Femur (tissue), 1 donor: ENCODE measurements around the gene SLC41A3.

Experiments
- DNase-seq: peaks from one replicate; pipeline ENCODE4 v3.0.0-alpha.2; 2017

The SLC41A3 gene

DNA sequence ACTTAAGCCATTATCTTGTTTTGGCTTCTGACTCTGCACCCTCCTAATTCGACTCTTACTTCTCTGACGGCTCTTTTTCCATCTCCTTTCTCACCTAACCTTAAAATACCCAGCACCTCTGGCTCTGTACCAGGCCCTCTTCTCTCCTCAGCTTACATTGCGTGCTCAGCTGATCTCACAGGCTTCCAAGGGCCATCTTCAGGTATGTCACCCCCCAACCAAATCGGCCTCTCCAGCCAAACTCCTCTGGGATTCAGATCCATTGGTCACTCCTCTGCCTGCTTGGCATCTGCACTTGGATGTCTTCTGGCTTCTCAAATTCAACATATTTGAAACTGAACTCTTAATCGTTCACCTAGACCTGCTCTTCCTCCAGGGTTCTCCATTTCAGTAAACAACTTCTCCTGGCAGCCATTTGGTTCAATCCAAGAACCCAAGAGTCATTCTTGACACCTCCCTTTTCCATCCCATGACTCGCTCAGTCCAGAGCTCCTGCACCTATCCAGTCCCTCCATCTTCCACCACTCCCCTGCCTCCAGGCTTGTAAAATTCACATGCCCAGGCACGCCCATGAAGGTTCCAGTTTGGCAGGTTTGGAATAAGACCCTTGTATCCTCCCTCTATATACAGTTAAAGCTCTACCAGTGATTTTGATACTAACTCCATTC, 35.2 kb upstream of the SLC41A3 start:
- no peak for DNase-seq

DNA sequence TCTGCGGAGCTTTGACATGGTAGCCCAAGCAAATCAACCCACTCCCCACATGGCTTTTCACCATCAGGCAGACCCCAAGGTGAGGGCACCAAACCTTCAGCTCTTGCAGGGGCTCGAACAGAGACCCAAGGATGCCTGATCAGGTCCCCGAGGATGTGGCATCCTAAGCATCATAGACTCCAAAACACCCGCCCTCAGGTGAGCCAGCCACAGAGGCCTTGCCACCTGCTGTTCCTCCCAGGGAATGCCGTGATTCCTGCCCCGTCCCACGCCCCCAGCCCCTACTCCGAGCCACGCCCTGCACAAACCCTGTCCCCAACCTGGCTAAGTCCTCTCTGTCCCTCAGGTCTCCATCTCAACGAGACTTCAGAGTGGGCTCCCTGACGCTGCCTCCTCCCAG, 34.7 kb upstream of the SLC41A3 start:
- DNase-seq, result peak; percentile 11

DNA sequence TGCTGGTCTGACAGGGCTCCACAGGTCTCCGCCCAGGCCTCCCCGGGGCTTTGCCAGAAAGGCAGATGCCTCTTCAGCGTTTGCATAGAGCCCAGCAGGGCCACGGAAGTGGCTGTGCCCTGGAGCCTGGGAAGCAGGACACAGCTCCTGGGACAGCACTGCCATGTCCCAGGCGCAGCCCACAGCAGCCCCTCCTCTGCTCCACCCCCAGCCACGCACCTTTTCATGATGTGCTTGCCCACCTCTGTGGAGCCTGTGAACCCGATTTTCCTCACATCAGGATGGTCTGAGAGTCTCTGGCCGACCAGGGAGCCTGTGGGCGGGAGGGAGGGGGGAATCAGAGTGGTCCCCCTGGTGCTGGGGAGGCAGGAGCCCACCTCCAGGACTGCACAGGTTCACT, 33.9 kb upstream of the SLC41A3 start:
- peak; percentile 9 for DNase-seq

DNA sequence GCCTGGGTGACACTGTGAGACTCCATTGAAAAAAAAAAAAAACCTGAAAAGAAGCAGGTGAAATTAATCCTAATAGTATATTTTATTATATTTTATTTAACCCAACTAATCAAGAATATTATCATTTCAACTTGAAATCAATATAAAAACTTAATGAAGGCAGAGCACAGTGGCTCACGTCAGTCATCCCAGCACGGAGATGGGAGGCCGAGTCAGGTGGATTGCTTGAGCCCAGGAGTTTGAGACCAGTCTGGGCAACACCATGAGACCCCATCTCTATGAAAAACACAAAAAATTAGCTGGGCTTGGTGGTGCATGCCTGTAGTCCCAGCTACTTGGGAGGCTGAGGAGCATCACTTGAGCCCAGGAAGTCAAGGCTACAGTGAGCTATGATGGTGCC, 33.3 kb upstream of the SLC41A3 start:
- no peak for DNase-seq

DNA sequence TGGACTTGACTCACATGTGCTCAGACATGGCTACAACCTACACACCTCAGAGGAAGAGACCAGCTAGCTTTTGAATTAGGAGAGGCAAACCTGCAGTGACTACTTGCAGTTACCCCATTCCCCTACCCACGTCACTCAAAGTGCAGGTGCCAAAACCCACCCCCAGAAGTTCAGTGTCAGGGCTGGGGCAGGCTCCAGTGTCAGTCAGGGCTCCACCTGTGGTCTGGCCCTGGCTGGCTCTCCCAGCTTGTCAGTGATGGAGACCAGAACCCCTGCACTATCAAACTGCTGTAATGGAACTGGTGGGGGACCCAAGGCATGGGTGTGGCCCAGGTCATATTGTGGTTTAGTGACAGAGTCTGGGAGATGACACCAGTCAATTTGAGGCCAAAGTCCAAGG, 32.6 kb upstream of the SLC41A3 start:
- DNase-seq, result peak; percentile 14

DNA sequence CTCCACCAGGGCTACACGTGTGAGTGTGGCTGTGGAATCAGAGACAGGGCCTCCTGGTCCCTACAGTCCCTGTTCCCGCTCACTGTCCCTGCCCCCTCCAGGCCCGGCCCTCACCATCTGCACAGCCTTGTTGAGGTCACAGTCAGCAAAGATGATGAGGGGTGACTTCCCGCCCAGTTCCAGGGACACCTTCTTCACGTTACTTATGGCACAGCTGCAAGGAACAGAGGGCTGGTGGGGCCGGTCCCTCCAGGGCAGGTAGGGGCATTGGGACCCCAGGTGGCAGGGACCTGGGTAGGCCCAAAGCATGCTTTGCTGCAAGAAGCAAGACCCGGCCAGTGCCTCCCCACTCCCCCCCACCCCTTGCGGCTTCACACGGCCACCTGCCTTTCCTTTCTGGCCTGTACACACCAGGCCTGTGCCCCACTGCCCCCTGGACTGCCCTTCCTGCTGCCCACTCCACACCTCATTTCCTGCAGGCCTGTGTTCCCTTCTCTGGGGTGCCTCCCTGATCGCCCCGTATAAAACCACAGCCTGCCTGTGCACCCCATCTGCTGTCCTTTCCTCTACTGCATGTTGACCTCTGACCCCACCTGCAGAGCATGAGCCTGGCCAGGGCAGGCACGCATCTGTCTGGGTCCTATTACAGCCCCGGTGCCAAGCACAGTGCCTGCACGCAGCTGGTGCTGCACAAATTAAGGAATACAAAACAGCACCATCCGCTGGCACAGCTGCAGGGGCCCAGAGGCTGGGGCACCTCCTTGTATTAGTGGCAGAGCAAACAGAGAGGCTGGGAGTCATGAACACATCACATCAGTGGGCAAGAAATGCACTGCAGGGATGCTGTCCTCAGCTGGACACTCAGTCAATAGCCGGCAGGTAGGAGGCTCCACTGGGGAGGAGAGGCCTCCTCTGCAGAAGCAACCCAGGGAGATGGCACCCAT, 30.8 kb upstream of the SLC41A3 start:
- DNase-seq, result peak; percentile 7

DNA sequence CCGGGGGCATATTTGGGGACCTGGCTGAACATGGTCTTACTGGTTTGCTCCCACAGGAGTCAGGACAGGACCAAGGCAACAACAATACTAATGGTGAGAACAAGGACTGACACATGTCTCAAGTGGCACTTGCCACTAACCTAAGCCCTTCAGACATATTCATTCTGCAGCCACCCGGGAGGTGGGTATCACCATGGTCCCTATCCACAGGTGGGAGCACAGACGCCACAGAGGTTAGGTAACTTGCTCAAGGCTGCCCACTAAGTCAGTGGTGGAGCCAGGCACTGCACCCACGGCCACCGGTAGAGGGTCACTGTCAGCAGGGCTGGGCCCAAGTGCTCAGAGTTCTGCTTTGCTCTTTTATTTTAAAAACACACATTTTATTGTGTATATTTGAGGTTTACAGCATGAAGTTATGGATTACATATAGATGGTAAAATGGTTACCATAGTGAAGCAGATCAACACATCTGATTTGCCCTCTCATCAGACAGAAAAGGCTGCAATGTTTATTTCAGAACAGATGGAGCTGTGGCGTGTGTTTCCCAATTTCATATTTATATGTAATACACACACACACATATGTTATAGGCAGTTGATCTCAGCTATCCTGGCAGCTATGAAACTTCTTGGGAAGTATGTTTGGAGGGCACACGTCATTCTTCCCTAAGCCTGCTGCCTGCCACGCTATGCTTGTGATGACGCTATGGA, 30.0 kb upstream of the SLC41A3 start:
- peak; percentile 12 for DNase-seq

DNA sequence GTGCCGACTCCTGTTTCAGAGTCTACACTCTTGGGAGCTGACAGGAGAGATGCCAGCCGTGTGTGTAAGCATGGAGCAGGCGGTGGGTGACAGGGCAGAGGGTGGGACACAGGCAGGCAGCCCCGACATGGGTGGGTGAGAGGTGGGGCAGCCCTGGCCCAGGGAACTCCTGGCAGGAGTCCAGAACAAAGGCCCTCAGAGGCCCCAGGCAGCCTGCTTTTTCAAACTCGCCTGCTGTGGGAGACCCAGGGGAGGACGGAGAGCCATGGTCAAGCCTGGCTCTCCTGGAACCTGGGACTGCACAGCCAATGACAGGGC, 29.3 kb upstream of the SLC41A3 start:
- peak; percentile 13 for DNase-seq

DNA sequence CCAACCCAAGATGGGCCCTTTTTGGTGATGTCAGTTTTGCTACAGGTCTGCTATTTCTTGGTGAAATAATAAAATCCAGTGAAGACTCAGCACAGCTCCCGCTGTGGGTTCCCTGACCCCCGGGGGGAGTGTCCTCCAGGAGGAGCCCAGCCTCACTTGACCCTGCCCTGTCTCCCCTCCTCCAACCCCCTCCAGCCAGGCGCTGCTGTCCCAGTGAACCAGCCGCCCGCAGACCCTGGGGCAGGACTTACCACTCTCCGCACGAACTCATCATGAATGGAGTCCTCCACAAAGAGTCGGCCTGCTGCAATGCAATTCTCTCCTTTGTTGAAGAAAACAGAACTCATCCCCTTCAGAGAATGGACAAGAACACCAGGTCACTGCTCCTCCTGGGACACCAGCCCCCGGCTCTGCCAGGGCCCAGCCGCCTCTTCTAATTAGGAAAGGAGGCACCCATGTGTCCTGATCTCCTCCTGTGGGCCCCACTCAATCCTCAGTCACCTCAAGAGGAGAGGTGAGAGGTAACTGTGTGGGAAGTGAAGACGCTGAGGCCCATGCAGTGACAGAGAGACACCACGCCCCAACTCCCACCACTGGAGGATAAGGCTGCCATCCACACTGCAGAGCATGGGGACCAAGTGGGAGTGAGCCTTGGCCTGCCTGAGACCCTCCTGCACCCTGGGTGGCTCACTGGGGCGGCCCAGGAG, 28.8 kb upstream of the SLC41A3 start:
- DNase-seq, result peak; percentile 10

DNA sequence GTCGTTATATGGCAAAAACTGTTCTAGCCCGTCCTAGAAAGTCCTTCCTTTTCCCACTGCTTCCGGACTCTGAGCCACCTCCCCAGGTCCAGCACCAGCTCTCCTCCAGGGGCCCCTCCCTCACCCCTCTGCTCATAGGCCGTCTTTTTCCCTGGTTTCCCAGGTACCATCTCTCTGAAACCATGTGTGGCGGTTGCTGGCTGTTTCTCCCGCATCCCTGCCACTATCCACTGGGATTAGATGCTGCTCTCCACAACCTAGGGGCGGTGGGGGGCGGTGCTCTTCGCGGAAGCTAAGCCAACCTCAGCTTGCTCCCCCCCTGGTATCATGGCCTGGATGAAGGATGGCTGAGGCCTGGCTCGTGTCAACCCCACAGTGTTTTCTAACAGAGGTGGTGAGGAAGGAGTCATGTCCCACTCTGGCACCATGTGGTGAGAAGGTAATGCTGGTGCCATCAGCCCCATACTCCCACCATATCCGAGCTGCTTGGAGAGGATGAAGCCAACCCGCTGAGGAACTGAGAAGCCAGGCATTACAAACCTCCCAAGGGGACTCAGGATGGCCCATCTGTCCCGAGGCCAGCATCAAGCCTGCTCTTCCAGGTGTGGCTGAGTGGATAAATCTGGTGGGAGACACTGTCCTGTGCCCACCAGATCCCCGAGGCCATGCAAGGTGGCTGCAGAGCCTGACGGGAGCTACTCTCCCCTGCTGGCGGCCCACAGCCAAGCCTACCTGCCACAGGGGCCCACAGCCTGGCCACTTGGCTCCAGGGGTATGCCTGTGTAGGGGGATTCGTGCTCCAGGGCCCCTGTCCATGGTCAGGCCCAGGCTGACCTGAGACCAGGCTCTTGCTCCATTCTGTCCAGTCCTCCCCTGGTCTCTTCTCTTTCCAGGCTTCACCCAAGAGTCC, 27.9 kb upstream of the SLC41A3 start:
- DNase-seq, result no peak

DNA sequence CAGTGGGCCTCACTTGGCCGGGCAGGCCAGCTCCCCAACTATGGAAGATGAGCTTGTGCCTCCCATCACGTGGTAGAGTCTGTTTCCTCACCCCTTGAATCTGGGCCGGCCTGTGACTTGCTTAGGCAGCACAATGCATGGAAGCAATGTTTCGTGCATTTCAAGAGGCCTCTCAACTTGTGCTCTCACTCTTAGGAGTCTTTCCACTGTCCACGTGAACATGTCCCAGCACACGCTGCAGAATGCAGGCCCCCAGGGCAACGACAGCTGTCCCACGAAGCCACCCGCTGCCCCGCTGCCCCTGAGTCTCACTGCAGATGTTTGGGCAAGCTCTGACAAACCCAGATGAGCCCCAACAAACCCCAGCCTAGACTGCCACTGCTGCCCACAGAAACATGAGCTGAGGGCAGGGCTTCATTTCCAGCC, 27.2 kb upstream of the SLC41A3 start:
- DNase-seq, result peak; percentile 10

DNA sequence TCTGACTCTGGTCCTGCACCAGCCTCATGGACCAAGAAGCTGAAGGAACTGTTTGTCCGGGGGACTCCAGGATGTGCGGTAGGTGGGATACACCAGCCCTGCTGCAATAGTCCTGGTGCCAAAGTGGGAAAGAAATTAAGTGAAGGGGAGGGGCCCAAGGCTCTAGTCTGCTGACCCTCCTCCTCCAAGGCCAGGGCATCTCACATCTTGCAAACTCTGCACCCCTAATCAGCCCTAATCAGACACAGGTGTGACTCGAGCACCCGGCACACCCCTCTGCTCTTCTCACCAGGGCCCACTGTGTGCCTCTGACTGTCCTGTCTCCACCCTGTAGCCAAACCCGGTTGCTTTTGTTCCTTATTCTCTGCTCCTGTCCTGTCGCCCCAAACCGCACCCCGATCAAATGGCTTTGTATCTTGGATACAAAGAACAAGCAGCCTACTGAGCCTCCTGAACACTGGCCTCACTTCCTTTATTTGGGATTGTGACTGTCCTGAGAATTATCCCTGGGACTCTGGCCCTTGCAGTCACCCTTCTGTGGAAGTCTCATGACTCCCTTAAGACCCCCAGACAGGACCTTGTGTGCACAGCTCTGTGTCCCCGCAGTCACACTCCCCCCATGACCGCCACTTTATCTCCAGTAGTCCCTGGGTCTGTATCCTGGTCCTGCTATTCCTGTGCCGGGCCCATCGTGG, 26.7 kb upstream of the SLC41A3 start:
- no peak for DNase-seq

DNA sequence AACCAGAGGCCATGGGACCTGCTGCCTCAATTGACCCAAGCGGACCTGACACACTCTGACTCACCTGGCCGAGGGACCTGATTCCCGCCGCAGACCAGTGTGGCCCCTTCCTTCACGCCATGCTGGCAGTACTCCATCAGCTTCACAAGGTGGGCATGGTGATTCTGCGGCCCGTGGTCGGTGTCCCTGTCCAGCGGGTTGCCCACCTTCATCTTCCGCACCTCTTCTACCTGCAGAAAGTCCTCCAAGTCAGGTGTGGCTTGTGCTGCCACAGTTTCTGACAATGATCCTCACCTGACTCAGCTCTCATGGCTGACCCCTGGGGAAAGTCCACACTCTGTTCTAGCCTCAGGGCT, 25.9 kb upstream of the SLC41A3 start:
- DNase-seq, result peak; percentile 5

DNA sequence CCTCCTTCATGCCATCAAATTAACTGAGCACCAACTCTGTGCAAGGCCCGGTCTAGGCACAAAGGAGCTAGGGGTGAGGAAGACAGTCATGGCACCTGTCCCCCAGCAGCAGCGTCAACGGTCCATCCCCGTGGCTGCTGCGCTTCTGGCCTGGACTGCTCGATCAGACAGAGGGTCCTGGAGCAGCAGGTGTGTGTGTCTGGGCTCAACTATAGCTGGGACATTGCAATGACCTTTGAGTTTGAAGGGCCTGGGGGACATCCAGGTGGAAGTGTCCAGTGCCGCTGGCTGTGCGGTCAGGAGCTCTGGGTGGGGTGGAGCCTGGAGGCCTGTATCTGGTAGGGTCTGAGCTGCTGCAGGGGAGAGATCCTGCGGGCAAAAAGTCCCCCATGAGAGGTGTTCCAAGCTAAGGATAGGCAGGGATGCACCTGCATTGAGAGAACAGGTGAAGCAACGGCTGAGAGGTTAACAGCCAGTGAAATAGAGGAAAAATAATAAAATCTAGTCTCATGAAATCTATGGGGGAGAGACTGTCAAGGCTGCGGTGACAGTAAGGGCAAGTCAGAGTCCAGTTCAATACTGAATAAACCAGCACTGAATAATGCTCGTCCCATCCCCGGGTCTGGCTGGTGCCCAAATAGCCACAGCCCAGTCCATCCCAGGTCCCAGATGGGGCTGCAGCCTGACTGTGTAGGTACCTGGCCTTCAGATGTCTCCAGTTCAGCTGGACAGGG, 25.4 kb upstream of the SLC41A3 start:
- DNase-seq, result no peak

DNA sequence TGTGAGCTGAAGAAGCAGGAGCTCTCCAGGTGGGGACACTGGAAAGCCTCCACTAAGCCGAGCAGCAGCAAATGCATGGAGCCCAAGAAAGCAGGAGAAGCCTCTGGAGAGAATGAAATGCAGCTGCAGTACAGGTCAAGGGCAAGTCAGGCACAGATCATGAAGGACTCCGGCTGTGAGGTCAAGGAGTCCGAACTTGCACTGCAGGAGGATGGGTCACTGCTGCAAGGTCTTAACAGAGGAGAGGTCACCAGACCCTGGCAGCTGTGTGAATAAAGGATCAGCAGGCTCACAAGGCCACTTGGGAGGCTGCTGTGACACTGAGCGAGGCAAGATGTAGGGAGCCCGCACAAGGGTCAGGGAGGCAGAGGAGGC, 24.7 kb upstream of the SLC41A3 start:
- DNase-seq, result no peak

DNA sequence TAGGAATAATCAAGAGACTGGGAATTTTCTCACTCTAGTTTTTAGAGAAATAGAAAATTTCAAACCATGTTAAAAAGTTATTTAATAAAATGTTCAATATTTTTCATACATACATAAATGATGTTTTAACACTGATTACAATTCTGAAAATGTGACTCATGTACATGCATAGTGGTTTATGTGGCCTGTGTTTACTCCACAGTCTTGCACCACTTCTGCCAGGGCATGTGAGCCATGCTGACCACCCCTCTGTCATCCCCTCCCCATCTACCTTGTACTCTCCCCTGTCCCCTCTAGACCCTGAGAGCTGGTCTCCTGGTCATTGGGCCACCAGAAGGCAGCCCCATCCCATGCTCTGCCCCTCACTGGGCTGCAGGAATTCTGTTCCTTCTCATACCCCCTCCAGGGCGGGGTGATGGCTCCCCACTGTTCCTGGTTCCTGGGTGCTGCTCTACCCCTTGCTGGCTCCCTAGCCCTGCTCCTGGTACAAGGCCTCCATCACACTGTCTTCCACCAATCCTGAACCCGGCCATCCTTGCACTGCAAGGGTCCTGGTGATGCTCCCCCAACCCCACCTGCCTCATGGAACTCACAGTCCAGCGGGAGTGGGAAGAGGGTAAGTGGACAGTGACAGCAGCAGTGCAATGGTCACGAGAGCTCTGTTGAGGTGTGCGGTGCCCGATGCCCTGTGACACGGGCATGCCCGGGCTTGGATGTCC, 24.2 kb upstream of the SLC41A3 start:
- DNase-seq, result peak; percentile 8

DNA sequence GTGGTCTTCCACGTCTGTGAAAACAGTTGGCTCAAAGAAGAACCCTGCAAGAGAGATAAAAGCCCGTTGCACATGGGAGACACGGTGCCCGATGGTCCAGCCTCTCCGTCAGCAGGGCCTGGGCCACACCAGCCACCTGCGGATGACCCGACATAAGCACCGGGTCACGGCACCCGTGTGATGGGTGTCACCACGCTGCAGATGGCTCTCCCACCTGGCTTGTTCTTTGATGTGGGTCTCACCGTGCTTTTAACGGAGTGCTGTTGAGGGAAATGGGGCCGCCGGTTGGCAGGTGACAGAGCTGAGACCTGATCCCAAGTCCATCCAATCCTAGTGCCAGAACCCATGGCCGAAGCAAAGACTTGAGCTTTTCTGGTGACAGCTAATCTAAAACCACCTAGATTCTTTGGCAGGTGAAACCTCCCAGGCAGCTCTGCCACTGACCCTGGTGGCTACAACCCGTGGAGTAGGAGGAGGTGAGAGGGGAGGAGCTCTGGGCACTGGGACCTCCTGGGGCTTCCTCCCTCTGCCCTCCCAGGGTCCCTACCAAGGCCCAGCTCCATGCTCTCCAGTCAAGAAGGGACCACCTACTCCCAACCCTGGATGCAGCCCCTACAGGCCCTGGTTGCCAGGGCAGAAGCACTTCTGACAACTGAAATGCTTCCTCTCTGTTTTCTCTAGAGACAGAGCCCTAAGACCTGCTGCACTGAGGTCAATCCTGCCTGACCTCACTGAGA, 23.4 kb upstream of the SLC41A3 start:
- no peak for DNase-seq

DNA sequence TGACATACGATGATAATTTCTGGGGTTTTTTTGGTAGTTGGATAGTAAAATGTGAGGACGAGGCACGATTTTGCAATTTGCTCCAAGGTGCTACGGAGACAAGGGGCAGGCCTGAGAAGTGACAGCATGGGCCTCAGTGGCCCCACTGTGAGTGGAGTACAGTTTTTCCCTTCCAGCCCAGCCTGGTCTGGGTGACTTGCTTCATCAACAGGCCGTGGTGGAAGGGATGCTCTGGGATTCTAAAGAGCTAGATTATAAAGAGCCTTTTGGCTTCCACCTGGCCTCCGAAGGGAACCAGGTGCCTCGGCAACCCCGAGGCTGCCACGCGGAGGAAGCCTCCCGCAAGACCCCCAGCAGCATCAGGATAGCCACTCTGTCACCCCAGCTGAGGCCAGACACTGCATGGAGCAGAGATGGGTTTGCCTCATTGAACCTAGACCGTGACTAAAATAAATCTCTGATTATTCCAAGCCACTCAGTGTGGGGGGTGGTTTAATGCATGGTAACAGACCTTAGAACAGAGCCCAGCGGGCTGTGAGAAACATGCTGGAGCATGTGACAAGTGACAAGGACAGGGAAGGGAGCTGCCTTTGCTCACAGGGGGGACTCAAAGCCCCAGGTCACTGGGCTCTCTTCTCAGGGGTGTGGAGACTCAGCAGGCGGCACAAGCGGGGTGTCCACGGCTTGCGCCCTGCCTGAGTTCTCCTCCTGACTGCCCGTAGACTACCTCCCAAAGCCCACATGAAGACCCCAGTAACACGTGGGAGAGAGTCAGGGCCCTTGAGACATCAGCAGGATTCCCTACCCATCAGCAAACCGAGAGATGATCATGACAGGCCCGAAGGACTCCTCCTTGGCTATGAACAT, 22.6 kb upstream of the SLC41A3 start:
- DNase-seq, result peak; percentile 5
